ENCODE measurements around the gene RBM28.

DNA sequence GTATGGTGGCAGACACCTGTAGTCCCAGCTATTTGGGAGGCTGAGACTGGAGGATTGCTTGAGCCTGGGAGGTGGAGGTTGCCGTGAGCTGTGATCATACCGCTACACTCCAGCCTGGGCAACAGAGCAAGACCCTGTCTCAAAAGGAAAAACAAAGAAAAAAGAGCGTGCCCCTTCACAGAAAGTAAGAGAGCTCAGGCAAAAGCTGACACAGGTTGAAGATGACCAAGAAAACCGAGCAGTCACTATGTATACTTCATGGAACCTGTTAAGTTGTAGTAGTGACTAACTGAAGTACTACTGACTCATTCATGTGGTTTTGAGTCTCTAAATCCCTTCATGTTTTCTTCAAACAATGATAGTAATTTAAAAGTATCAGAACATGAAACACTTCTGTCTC lies 19.0 kb upstream of the RBM28 start:
- TF ChIP-seq, protein P1, sequence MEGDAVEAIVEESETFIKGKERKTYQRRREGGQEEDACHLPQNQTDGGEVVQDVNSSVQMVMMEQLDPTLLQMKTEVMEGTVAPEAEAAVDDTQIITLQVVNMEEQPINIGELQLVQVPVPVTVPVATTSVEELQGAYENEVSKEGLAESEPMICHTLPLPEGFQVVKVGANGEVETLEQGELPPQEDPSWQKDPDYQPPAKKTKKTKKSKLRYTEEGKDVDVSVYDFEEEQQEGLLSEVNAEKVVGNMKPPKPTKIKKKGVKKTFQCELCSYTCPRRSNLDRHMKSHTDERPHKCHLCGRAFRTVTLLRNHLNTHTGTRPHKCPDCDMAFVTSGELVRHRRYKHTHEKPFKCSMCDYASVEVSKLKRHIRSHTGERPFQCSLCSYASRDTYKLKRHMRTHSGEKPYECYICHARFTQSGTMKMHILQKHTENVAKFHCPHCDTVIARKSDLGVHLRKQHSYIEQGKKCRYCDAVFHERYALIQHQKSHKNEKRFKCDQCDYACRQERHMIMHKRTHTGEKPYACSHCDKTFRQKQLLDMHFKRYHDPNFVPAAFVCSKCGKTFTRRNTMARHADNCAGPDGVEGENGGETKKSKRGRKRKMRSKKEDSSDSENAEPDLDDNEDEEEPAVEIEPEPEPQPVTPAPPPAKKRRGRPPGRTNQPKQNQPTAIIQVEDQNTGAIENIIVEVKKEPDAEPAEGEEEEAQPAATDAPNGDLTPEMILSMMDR (IDR thresholded peaks at IDR 0.05; ENCODE audit: insufficient read depth, low read depth, low read length), result no peak
- no peak for TF ChIP-seq EZH2 (IDR thresholded peaks at IDR 0.05; ENCODE audit: insufficient read depth, low read length)

Data from astrocyte (in vitro differentiated cells and primary cell).